HEK293 (cell line): ENCODE results near the gene RAB40C.

ENCODE experiments used
- HOXA7 ChIP-seq: sonication (generic); formaldehyde crosslinking; IDR thresholded peaks from 2 replicates; pipeline ENCODE4 v1.8.1; 2022; ENCODE audit warnings: missing genetic modification reagents, borderline replicate concordance
- MEIS1 ChIP-seq: sonication (generic); formaldehyde crosslinking; IDR thresholded peaks from 2 replicates; pipeline ENCODE4 v1.8.1; 2022; ENCODE audit warnings: missing genetic modification reagents, mild to moderate bottlenecking, borderline replicate concordance
- PRDM1 ChIP-seq: fragments of 450-650 bp; formaldehyde crosslinking; IDR thresholded peaks from 2 replicates; pipeline ENCODE4; 2016; ENCODE audit warnings: missing biosample characterization, missing genetic modification characterization
- PRDM6 ChIP-seq: fragments of 450-650 bp; formaldehyde crosslinking; IDR thresholded peaks from 2 replicates; pipeline ENCODE4 v1.5.1; 2017; ENCODE audit warnings: missing biosample characterization, missing genetic modification characterization
- SP2 ChIP-seq: fragments of 450-650 bp; formaldehyde crosslinking; IDR thresholded peaks from 2 replicates; pipeline ENCODE4 v1.5.1; 2016; ENCODE audit warnings: missing biosample characterization, missing genetic modification characterization
- ZBTB10 ChIP-seq: fragments of 450-650 bp; formaldehyde crosslinking; IDR thresholded peaks from 2 replicates; pipeline ENCODE4 v1.5.1; 2016; ENCODE audit warnings: missing biosample characterization, missing genetic modification characterization
- ZBTB20 ChIP-seq: fragments of 450-650 bp; formaldehyde crosslinking; IDR thresholded peaks from 2 replicates; pipeline ENCODE4 v1.5.1; 2016; ENCODE audit warnings: missing biosample characterization, missing genetic modification characterization
- ZNF121 ChIP-seq: fragments of 450-650 bp; formaldehyde crosslinking; IDR thresholded peaks from 2 replicates; pipeline ENCODE4 v1.5.1; 2016; ENCODE audit warnings: missing biosample characterization, missing genetic modification characterization
- ZNF155 ChIP-seq: fragments of 450-650 bp; formaldehyde crosslinking; IDR thresholded peaks from 2 replicates; pipeline ENCODE4 v1.5.1; 2016; ENCODE audit warnings: missing biosample characterization, missing genetic modification characterization
- ZNF18 ChIP-seq: fragments of 450-650 bp; formaldehyde crosslinking; IDR thresholded peaks from 2 replicates; pipeline ENCODE4 v1.5.1; 2016; ENCODE audit warnings: missing biosample characterization, missing genetic modification characterization
- ZNF26 ChIP-seq: fragments of 450-650 bp; formaldehyde crosslinking; IDR thresholded peaks from 2 replicates; pipeline ENCODE4 v1.5.1; 2016; ENCODE audit warnings: missing biosample characterization, missing genetic modification characterization
- ZNF280C ChIP-seq: fragments of 450-650 bp; formaldehyde crosslinking; IDR thresholded peaks from 2 replicates; pipeline ENCODE4 v1.5.1; 2016; ENCODE audit warnings: missing biosample characterization, missing genetic modification characterization
- ZNF292 ChIP-seq: fragments of 450-650 bp; formaldehyde crosslinking; IDR thresholded peaks from 2 replicates; pipeline ENCODE4 v1.5.1; 2016; ENCODE audit warnings: low read depth, missing biosample characterization, missing genetic modification characterization, borderline replicate concordance
- ZNF341 ChIP-seq: fragments of 450-650 bp; formaldehyde crosslinking; IDR thresholded peaks from 2 replicates; pipeline ENCODE4; 2016; ENCODE audit warnings: low read depth, missing biosample characterization, missing genetic modification characterization
- ZNF426 ChIP-seq: fragments of 450-650 bp; formaldehyde crosslinking; IDR thresholded peaks from 2 replicates; pipeline ENCODE4 v1.5.1; 2017; ENCODE audit warnings: missing biosample characterization, missing genetic modification characterization, mild to moderate bottlenecking, inconsistent platforms, moderate library complexity
- ZNF488 ChIP-seq: fragments of 450-650 bp; formaldehyde crosslinking; IDR thresholded peaks from 2 replicates; pipeline ENCODE4 v1.5.1; 2016; ENCODE audit warnings: missing biosample characterization, missing genetic modification characterization
- ZNF510 ChIP-seq: fragments of 450-650 bp; formaldehyde crosslinking; IDR thresholded peaks from 2 replicates; pipeline ENCODE4 v1.5.1; 2018; ENCODE audit warnings: mild to moderate bottlenecking, missing genetic modification characterization, missing biosample characterization; ENCODE audit not compliant: insufficient replicate concordance
- ZNF514 ChIP-seq: fragments of 450-650 bp; formaldehyde crosslinking; IDR thresholded peaks from 2 replicates; pipeline ENCODE4 v1.5.1; 2016; ENCODE audit warnings: missing biosample characterization, missing genetic modification characterization
- ZNF555 ChIP-seq: fragments of 450-650 bp; formaldehyde crosslinking; conservative IDR thresholded peaks from 2 replicates; pipeline ENCODE4 v1.5.1; 2017; ENCODE audit warnings: missing biosample characterization, mild to moderate bottlenecking, missing genetic modification characterization, inconsistent platforms
- ZNF639 ChIP-seq: fragments of 450-650 bp; formaldehyde crosslinking; IDR thresholded peaks from 2 replicates; pipeline ENCODE4 v1.5.1; 2016; ENCODE audit warnings: missing biosample characterization, missing genetic modification characterization
- ZNF654 ChIP-seq: fragments of 450-650 bp; formaldehyde crosslinking; IDR thresholded peaks from 2 replicates; pipeline ENCODE4 v1.5.1; 2016; ENCODE audit warnings: low read depth, missing biosample characterization, missing genetic modification characterization
- ZNF843 ChIP-seq: fragments of 450-650 bp; formaldehyde crosslinking; IDR thresholded peaks from 2 replicates; pipeline ENCODE4 v1.5.1; 2016; ENCODE audit warnings: missing biosample characterization, missing genetic modification characterization

Gene RAB40C

GRCh38 chr16:588639-588888 is 1.3 kb upstream of the RAB40C start (continued):
- no peak for TF ChIP-seq ZNF280C
- TF ChIP-seq HOXA7 (CRISPR knock-in tag) = no peak
- TF ChIP-seq ZNF155 (tag by site-specific recombination) = no peak
- TF ChIP-seq ZNF654 = no peak
- TF ChIP-seq ZNF488 (tag by site-specific recombination) = no peak
- TF ChIP-seq PRDM6 (tag by site-specific recombination) = no peak
- peak; percentile 54 for TF ChIP-seq SP2 (tag by site-specific recombination)
- no peak for TF ChIP-seq ZNF555
- no peak for TF ChIP-seq ZNF121
- TF ChIP-seq ZNF514 (tag by site-specific recombination) = no peak
- TF ChIP-seq ZNF292 (tag by site-specific recombination) = no peak
- no peak for TF ChIP-seq ZNF18 (tag by site-specific recombination)
- TF ChIP-seq ZNF639 (tag by site-specific recombination) = no peak
- TF ChIP-seq ZBTB20 (tag by site-specific recombination) = peak; percentile 74; the same call in 1 of the 2 replicates
- TF ChIP-seq ZNF510 (tag by site-specific recombination) = no peak
- no peak for TF ChIP-seq ZBTB10
- no peak for TF ChIP-seq ZNF26
- TF ChIP-seq ZNF843 (tag by site-specific recombination) = no peak
- no peak for TF ChIP-seq ZNF426
- no peak for TF ChIP-seq MEIS1 (CRISPR knock-in tag)
- no peak for TF ChIP-seq PRDM1 (tag by site-specific recombination)
- TF ChIP-seq ZNF341 (tag by site-specific recombination) = peak; percentile 13; the same call in 1 of the 2 replicates
